HG03571 (cell line): Measurements from ENCODE around the gene ZNF322.

Experiments used
- ATAC-seq: cut with Tn5 transposase; IDR thresholded peaks from one replicate; pipeline ENCODE4 v1.9.1; 2021; ENCODE audit not compliant: unreplicated experiment

Gene ZNF322

DNA sequence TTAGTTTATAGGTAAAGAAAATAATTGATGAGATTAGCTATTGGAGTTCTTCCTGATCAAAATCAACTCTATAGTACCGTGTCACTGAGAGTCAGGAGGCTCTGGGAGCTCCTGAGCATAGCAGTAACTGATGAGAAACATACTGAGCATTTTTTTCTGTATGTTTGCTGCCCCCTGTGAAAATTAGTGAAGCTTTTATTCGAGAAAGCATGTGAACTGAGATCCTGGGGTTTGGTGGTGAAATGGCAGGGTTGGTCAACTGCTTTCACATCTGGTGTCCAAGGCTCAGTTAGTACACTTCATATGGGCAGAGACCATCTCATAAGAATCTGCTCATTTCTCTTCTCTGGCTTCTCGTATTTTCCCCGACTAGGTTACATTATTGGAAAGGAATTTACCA is 66.9 kb downstream of the ZNF322 start:
- no peak for ATAC-seq

DNA sequence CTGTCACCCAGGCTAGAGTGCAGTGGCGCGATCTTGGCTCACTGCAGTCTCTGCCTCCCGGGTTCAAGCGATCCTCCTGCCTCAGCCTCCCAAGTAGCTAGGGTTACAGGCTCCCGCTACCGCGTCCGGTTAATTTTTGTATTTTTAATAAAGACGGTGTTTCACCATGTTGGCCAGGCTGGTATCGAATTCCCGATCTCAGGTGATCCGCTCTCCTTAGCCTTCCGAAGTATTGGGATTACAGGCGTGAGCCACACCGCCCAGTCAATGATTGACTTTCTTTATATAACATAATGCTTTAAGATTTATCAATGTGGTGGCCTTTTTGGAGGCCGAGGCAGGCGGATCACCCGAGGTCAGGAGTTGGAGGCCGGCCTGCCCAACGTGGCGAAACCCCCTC is 70.6 kb downstream of the ZNF322 start:
- no peak for ATAC-seq
